ENCODE measurements around the gene CD83. TPM values are rescaled to one million over a fixed set of nuclear protein-coding genes. Genes with fewer than 3 reads are reported as not detected.

The CD83 gene
- polyA plus RNA-seq, 3 donors, result 74.5 to 326 (median 84.7) TPM

DNA sequence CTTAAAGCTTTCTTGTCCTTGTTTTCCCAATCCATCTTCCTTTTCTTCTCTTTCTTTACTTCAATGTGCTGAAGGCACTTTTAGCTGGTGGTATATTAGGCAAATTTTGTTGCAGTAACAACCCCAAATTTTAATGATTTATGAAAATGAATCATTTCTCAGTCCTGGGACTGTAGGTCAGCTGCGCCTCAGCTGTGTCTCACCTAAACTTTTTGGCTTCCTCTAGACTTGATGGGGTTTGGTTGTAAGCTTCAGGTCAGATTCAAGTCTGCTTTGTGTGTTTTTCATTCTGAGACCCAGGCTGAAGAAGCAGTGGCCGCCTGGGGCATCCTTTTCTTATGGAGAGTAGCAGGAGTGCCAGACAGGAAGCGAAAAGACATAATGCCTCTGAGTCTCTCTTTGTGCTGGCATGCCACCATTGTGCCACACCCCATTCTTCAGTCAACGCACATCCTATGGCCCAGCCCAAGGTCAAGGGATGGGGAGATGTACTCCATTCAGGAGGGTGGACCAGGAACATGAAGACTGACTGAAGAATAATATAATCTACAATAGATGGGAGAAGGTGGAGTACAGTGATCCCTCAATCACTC lies 28.9 kb upstream of the CD83 start:
- Histone ChIP-seq H3K4me1 (ENCODE audit: control insufficient read depth in 1 of 2, insufficient read depth in 2 of 2, low read length in 2 of 2) (peaks cover 16 to 26% of the 10 kb centered on the region in 2 donors), H3K9ac (ENCODE audit: insufficient read depth, low read length, poor library complexity, severe bottlenecking) (no peak overlapping the region), H3K9me3 (replicated peaks in 1 of 2; ENCODE audit: control insufficient read depth in 1 of 2, insufficient read depth in 1 of 2, low read length in 2 of 2) (no peaks in the 10 kb centered on the region), H3K27me3 (ENCODE audit: control insufficient read depth in 2 of 2, insufficient read depth in 2 of 2, low read length in 2 of 2) (no peaks in the 10 kb centered on the region), H4K20me1 (ENCODE audit: insufficient read depth, low read length) (no peaks in the 10 kb centered on the region), H3K79me2 (ENCODE audit: insufficient read depth, low read length) (no peaks in the 10 kb centered on the region), H3K4me2 (replicated peaks; ENCODE audit: extremely low read depth, low read length, poor library complexity, severe bottlenecking) (no peak overlapping the region), H3K36me3 (replicated peaks in 1 of 2; ENCODE audit: control insufficient read depth in 1 of 2, insufficient read depth in 2 of 2, low read length in 2 of 2) (no peaks in the 10 kb centered on the region), H2AFZ (ENCODE audit: insufficient read depth, low read depth, low read length, poor library complexity, severe bottlenecking) (no peak overlapping the region), H3K4me3 (replicated peaks in 1 of 3; ENCODE audit: low read depth in 2 of 3, low read length in 3 of 3) (no peak overlapping the region), H3K27ac (ENCODE audit: low read depth in 1 of 2, low read length in 2 of 2) (no peak overlapping the region)
- intact Hi-C loops (cut with micrococcal nuclease), result loop anchor here in 1 of 2 donors (10.0 kb wide), 1 partner anchor 46 kb away; no protein-coding TSS in a partner anchor
- no peak for DNase-seq
- H3K4me3 Mint-ChIP-seq, result no peak overlapping the region
- H3K36me3 Mint-ChIP-seq, result no peaks in the 10 kb centered on the region
- peaks cover 34% of the 10 kb centered on the region for H3K4me1 Mint-ChIP-seq
- peaks cover 0 to 14% (median 3%) of the 10 kb centered on the region in 3 donors for H3K27me3 Mint-ChIP-seq (ENCODE audit: low read depth in 3 of 3)
- H3K9me3 Mint-ChIP-seq, result peaks cover 0 to 2% (median 0%) of the 10 kb centered on the region in 7 donors
- peak overlapping the region in 1 of 7 donors; percentile 14 for H3K27ac Mint-ChIP-seq
- TF ChIP-seq, protein P1, sequence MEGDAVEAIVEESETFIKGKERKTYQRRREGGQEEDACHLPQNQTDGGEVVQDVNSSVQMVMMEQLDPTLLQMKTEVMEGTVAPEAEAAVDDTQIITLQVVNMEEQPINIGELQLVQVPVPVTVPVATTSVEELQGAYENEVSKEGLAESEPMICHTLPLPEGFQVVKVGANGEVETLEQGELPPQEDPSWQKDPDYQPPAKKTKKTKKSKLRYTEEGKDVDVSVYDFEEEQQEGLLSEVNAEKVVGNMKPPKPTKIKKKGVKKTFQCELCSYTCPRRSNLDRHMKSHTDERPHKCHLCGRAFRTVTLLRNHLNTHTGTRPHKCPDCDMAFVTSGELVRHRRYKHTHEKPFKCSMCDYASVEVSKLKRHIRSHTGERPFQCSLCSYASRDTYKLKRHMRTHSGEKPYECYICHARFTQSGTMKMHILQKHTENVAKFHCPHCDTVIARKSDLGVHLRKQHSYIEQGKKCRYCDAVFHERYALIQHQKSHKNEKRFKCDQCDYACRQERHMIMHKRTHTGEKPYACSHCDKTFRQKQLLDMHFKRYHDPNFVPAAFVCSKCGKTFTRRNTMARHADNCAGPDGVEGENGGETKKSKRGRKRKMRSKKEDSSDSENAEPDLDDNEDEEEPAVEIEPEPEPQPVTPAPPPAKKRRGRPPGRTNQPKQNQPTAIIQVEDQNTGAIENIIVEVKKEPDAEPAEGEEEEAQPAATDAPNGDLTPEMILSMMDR (IDR thresholded peaks at IDR 0.05), result no peak
- 100% methylated on average over 1 of the region's 4 CpGs for WGBS (ENCODE audit: insufficient coverage)

DNA sequence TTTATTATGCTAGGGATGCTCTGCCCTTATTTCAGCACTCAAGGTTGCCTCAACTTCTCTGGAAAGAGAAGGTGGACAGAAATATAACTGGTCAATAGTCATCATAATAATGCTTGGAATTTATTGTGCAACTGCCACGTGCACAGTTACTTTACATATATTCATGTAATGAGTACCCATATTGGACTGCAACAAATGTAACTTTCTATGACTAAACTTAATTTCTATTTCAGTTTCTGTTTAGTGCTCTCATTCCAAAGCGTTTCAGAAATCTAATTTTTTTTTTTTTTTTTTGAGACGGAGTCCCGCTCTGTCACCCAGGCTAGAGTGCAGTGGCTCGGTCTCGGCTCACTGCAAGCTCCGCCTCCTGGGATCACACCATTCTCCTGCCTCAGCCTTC lies 28.3 kb upstream of the CD83 start:
- Mint-ChIP-seq H3K27ac (no peak overlapping the region), H3K36me3 (no peaks in the 10 kb centered on the region), H3K9me3 (peaks cover 0 to 2% (median 0%) of the 10 kb centered on the region in 7 donors), H3K27me3 (ENCODE audit: low read depth in 3 of 3) (peaks cover 0 to 14% (median 3%) of the 10 kb centered on the region in 3 donors), H3K4me3 (no peak overlapping the region), H3K4me1 (peaks cover 39% of the 10 kb centered on the region)
- no peaks in the 10 kb centered on the region for H3K27me3 ChIP-seq (ENCODE audit: control insufficient read depth in 2 of 2, insufficient read depth in 2 of 2, low read length in 2 of 2)
- H3K9ac ChIP-seq (ENCODE audit: insufficient read depth, low read length, poor library complexity, severe bottlenecking), result no peak overlapping the region
- WGBS (ENCODE audit: insufficient coverage), result 70% methylated on average over 2 of the region's 7 CpGs
- no peaks in the 10 kb centered on the region for H4K20me1 ChIP-seq (ENCODE audit: insufficient read depth, low read length)
- H3K36me3 ChIP-seq (replicated peaks in 1 of 2; ENCODE audit: control insufficient read depth in 1 of 2, insufficient read depth in 2 of 2, low read length in 2 of 2), result no peaks in the 10 kb centered on the region
- DNase-seq, result no peak
- H3K9me3 ChIP-seq (replicated peaks in 1 of 2; ENCODE audit: control insufficient read depth in 1 of 2, insufficient read depth in 1 of 2, low read length in 2 of 2), result no peaks in the 10 kb centered on the region
- no peaks in the 10 kb centered on the region for H3K79me2 ChIP-seq (ENCODE audit: insufficient read depth, low read length)
- intact Hi-C loops (cut with micrococcal nuclease), result loop anchor here in 1 of 2 donors (10.0 kb wide), 1 partner anchor 46 kb away; no protein-coding TSS in a partner anchor
- H3K27ac ChIP-seq (ENCODE audit: low read depth in 1 of 2, low read length in 2 of 2), result no peak overlapping the region
- no peak overlapping the region for H2AFZ ChIP-seq (ENCODE audit: insufficient read depth, low read depth, low read length, poor library complexity, severe bottlenecking)
- no peak overlapping the region for H3K4me2 ChIP-seq (replicated peaks; ENCODE audit: extremely low read depth, low read length, poor library complexity, severe bottlenecking)
- TF ChIP-seq, protein P1 (IDR thresholded peaks at IDR 0.05), result no peak
- peaks cover 21 to 32% of the 10 kb centered on the region in 2 donors for H3K4me1 ChIP-seq (ENCODE audit: control insufficient read depth in 1 of 2, insufficient read depth in 2 of 2, low read length in 2 of 2)
- H3K4me3 ChIP-seq (replicated peaks in 1 of 3; ENCODE audit: low read depth in 2 of 3, low read length in 3 of 3), result no peak overlapping the region
